HPDE6-E6E7 (cell line): ENCODE data around the gene MXD1.
"Not testable (repeated sequence)": the region's sequence is repeated elsewhere in the genome, so short reads cannot be mapped to it uniquely, and the experiment has no call there.

Experiments
- DNase-seq: peaks from one replicate; pipeline ENCODE4 v3.0.0; 2011; ENCODE audit warnings: missing footprints; ENCODE audit errors: extremely low spot score

MXD1 gene, protein sequence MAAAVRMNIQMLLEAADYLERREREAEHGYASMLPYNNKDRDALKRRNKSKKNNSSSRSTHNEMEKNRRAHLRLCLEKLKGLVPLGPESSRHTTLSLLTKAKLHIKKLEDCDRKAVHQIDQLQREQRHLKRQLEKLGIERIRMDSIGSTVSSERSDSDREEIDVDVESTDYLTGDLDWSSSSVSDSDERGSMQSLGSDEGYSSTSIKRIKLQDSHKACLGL

GRCh38 chr2:69914950-69915945 lies at the start of gene MXD1:
TSS of gene MXD1 (plus strand) at chr2:69915109. CDS start at chr2:69915331, 222 bp downstream.
- no peak for DNase-seq

GRCh38 chr2:69888451-69888850 lies 26.5 kb upstream of the MXD1 start:
- DNase-seq, result no peak

GRCh38 chr2:69889302-69889701 lies 25.6 kb upstream of the MXD1 start:
- DNase-seq, result no peak

- no peak for DNase-seq
These were observed 24.0 kb upstream of the MXD1 start for GRCh38 chr2:69890881-69891280.

DNA sequence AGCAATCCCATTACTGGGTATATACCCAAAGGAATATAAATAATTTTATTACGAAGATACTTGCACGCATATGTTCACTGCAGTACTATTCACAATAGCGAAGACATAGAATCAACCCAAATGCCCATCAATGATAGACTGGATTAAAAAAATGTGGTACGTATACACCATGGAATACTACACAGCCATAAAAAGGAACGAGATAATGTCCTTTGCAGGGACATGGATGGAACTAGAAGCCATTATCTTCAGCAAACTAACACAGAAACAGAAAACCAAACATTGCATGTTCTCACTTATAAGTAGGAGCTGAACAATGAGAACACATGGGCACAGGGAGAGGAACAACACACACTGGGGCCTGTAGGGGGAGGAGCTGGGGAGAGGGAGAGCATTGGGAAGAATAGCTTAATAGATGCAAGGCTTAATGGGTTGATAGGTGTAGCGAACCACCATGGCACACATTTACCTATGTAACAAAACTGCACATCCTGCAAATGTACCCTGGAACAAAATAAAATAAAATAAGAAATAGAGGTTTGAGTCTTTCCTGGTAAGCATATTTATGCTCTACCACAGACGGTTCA lies 22.0 kb upstream of the MXD1 start:
- not testable (repeated sequence) for DNase-seq

DNA sequence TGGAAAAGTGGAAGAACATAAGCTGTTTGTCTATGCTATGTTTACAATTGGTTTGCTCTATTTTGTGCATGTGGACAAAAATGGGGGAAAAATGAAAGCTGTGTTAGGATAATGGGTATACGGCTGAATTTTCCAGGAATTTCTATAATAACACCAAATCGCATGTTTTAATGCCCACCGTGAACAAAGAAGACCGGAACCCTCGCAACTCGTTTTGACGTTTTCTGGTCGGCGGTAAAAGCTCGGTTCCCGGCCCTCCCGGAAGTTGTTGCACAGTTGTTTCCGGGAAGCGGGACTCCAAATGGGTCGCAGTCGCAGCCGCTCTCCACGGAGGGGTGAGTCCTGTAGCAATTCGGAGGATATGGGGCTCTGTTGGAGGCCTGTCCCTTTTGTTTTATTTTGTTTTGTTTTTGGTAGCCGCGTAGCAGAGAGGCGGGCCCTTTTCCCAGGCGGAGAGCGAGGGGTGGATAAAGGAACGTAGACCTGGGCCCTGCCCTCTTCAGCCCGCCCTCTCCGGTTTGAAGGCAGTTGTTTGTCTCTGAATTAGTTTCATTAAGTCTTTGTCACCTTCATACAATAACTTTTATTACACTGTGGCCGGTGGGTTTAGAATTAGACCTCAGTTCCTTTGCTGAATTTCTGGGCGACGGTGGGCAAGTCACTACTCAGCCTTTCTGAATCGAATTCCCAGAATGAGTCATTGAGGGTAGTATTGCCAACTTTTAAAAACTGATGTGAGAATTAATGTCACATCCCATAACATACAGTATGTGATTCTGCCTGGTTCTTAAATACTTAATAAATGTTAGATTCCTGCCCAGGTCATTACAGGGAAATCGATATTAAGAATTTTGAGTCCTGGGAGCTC lies 21.0 kb upstream of the MXD1 start, which contains the start of gene SNRNP27:
Gene SNRNP27, plus strand, starts transcription at position 273 of the 868 bp plus-strand sequence. Its CDS starts 29 bp downstream, at position 302.
- DNase-seq, result peak; percentile 70

DNA sequence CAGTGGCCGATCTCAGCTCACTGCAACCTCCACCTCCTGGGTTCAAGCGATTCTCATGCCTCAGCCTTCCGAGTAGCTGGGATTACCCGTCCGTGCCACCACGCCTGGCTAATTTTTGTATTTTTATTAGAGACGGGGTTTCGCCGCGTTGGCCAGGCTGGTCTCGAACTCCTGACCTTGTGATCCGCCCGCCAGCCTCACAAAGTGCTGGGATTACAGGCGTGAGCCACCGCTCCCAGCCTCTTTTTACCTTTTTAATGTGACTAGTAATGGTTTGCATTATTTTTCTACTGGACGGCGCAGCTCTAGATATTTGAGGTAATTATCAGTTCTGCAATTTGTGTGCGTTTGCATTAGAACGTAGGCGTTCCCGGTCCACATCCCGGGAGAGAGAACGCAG lies 20.2 kb upstream of the MXD1 start:
- DNase-seq, result not testable (repeated sequence)

DNA sequence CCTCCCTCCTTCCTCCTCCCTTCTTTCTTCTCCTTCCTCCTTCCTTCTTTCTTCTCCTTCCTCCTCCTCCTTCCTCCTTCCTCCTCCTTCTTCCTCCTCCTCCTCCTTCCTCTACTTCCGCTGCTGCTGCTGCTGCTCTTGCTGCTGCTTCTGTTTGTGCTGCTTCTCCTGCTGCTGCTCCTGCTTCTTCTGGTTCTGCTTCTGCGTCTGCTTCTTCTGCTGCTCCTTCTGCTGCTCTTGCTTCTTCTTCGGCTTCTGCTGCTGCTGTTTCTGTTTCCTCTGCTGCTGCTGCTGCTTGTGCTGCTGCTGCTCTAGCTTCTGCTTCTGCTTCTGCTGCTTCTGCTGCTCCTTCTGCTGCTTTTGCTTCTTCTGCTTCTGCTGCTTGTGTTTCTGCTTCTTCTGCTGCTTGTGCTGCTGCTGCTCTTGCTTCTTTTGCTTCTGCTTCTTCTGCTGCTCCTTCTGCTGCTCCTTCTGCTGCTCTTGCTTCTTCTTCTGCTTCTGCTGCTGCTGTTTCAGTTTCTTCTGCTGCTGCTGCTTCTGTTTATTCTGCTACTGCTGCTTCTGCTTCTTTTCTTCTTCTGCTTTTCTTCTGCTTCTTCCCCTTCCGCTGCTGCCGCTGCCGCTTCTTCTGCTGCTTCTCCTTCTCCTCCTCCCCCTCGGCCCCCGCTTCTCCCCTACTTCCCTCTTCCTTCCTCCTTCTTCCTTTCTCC lies 12.5 kb upstream of the MXD1 start:
- DNase-seq, result no peak

DNA sequence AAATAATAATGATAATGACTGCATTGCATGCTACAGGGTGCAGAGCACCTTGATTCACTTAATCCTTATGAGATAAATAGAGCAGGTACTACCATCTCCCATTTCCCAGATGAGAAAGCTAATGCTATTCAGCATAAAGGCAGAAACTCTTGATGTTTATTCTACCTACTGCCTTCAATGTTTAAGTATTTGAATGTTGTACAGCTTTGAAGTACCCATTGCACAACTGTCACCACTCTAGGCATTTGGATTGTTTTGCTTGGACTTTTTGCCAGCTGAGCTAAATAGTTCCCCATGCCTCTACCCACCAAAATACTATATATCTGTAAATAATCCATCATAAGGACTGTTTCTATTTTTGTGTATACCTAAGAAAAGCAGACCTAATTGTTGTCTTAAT lies 7.7 kb upstream of the MXD1 start:
- no peak for DNase-seq

- no peak for DNase-seq
These were observed 2.8 kb upstream of the MXD1 start for GRCh38 chr2:69911985-69912563.

- peak; percentile 97 for DNase-seq
These were observed 552 bp upstream of the MXD1 start for GRCh38 chr2:69914164-69914949.

DNA sequence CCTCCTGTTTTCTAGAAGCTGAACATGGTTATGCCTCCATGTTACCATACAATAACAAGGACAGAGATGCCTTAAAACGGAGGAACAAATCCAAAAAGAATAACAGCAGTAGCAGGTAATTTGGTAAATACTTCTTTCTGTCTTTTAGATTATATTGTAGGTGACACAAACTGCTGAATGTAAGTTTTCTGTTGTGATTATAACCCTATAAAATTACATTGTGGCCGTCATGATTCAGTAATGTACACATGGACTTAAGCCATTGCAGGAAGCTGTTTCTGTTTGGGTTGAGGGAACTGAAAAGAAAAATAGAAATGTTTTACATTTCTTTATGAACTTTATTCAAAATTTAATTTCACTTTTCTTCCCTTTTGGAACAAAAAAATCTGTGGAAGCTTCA lies 1.2 kb downstream of the MXD1 start:
- DNase-seq, result no peak

DNA sequence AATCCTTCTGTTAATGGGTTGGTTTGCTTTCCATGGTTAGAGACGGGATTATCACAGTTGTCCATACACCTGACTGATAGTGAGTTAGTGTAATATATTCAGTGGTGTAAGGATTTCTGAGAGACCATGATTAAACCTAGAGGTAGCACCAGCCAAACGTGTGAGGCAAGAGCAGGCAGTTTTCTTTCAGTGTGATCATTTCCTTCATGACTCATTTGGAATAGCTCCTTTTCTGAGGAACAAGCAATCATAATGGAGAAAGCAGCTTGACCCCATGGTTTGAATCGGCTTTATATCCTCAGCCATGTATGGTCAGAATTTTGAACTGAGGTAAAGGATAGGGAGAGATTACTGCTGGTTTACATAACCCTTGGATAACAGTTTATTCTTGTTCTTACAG lies 2.9 kb downstream of the MXD1 start:
- DNase-seq, result peak; percentile 57

DNA sequence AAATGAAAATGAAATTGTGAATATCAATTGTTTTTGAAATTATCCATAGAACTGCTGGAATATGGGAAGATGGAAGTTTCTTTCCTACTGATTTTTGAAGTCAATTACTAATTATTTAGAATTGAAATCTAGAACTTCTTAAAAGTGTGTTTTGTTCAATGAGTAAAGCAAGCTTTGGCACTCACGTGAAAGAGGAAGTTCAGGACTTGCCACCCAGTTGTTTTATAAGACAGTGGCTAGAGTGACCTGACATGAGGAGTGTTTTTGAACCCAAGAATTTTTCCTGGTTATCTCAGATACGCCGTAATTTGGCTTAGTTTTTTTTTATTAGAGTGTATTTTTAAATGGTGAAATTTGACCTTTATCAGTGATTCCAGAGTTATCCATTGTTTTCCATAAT lies 3.5 kb downstream of the MXD1 start:
- no peak for DNase-seq

DNA sequence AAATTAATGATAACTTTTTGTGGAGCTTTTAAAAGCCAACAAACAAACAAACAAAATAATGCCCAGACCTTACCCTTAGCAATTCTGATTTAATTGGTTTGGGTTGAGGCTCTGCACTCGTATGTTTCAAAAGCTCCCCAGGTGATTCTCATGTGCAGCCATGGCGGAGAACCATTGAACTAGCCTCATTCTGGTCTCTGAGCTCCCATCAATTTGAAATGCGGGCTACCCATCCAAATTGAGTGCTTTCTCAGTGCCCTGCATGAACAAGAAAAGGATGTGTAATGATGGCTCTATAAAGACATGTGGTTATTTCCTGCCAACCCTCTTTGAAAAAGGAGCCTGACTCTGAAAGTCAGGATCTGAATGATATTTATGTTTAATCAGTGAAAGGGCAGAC lies 8.2 kb downstream of the MXD1 start:
- DNase-seq, result no peak

- DNase-seq, result no peak
These were observed 12.1 kb downstream of the MXD1 start for GRCh38 chr2:69926849-69927515.

DNA sequence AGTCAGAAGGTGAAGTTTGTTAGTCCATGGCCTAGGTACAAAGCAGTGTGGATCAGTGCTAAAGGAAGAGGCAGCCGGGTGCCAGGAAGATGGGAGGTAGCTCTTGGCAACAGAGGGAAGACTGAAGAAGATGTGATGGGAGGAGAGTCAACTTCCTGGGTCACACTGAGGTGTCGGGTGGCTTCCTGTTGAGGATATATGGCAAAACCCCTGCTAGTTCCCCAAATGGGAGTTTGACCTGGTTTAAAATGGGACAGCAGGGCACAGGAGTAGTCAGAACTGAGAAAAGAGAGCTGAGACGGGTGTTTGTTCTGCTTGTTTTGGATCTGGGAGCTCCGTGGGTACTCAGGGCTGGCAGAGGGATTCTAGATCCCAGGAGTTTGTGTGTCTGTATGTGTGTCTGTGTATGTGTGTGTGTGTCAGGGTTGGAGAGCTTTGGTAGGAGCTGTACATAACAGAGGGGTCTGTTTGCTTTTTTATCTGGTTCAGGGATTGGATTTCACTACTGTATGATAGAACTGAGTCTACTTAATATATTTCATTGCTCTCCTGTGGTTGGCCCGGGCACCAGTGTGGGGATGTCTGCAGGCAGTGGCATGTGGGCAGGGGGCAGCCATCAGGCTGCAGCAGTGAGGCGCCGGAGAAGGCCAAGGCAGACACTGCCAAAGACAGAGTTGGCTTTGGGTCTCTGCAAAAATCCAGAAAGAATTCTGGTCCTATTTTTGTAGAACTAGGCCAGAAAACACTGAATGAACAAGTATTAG lies 17.1 kb downstream of the MXD1 start:
- DNase-seq, result no peak

- no peak for DNase-seq
These were observed 17.6 kb downstream of the MXD1 start for GRCh38 chr2:69932596-69932922.
